GM12872 (cell line): ENCODE results near the gene SARS2.

ENCODE experiments used
- CTCF ChIP-seq: IDR thresholded peaks from 3 replicates; pipeline ENCODE4 v1.5.1; 2011; ENCODE audit warnings: low read depth, mild to moderate bottlenecking, low read length, moderate library complexity; ENCODE audit not compliant: insufficient read depth

The SARS2 gene

GRCh38 chr19:38930776-38931520 lies 385 bp upstream of the SARS2 start, which contains the start of gene MRPS12:
TSS of gene MRPS12 (plus strand) at chr19:38930944. CDS start at chr19:38931295, 351 bp downstream.
- TF ChIP-seq CTCF, result no peak

GRCh38 chr19:38928391-38929001 lies 2.1 kb downstream of the SARS2 start:
- no peak for TF ChIP-seq CTCF

- no peak for TF ChIP-seq CTCF
Measured at GRCh38 chr19:38924388-38924787, 6.2 kb downstream of the SARS2 start.

GRCh38 chr19:38922482-38922881 lies 8.1 kb downstream of the SARS2 start:
- no peak for TF ChIP-seq CTCF

- TF ChIP-seq CTCF, result no peak
Measured at GRCh38 chr19:38921420-38922274, 8.9 kb downstream of the SARS2 start.

- no peak for TF ChIP-seq CTCF
Measured at GRCh38 chr19:38920602-38921419, 9.8 kb downstream of the SARS2 start.
